Mammary epithelial cell (primary cell): ENCODE data around the gene RASSF10.

ENCODE experiments used
- EZH2 ChIP-seq: IDR thresholded peaks from 2 replicates; pipeline ENCODE4 v1.6.1; 2012; ENCODE audit warnings: low read length, inconsistent platforms, borderline replicate concordance
- TF ChIP-seq, protein P1 (sequence below), 2 donors: IDR thresholded peaks in 1 of 2; conservative IDR thresholded peaks in 1 of 2; 2 replicates each; pipeline ENCODE4 v1.5.1; 2011 to 2012; ENCODE audit warnings: inconsistent platforms in 2 of 2, low read length in 2 of 2, mild to moderate bottlenecking in 2 of 2, control low read depth in 1 of 2, low read depth in 1 of 2; ENCODE audit not compliant: insufficient read depth in 1 of 2; ENCODE audit errors: extremely low read depth in 1 of 2

DNA sequence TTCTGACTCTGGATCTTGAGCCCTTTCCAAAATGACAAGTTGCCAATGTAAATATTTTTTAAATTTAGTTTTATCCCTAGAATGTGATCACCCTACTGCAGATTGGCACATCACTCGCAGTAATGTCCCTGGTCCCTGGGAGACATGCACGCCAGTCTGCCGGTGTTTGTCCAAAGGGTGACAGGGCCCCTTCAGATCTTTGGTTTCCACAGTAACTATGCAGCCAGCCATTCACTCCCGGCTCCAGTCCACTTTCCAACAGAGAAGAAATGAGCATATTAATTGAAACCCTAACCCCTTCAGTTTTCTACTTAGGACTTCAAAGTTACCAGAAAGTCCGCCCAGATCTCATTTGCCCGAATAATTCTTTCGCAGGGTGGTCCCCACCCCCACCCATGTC, 25.8 kb upstream of the RASSF10 start:
- TF ChIP-seq, protein P1, sequence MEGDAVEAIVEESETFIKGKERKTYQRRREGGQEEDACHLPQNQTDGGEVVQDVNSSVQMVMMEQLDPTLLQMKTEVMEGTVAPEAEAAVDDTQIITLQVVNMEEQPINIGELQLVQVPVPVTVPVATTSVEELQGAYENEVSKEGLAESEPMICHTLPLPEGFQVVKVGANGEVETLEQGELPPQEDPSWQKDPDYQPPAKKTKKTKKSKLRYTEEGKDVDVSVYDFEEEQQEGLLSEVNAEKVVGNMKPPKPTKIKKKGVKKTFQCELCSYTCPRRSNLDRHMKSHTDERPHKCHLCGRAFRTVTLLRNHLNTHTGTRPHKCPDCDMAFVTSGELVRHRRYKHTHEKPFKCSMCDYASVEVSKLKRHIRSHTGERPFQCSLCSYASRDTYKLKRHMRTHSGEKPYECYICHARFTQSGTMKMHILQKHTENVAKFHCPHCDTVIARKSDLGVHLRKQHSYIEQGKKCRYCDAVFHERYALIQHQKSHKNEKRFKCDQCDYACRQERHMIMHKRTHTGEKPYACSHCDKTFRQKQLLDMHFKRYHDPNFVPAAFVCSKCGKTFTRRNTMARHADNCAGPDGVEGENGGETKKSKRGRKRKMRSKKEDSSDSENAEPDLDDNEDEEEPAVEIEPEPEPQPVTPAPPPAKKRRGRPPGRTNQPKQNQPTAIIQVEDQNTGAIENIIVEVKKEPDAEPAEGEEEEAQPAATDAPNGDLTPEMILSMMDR (conservative IDR thresholded peaks at IDR 0.05 in 1 of 2, IDR thresholded peaks at IDR 0.05 in 1 of 2; ENCODE audit: extremely low read depth in 1 of 2, insufficient read depth in 1 of 2, low read depth in 1 of 2, low read length in 2 of 2) = no peak
- TF ChIP-seq EZH2 = no peak
